Cardiac muscle cell (in vitro differentiated cells and primary cell): ENCODE results near the gene LSM11. TPM values are rescaled to one million over a fixed set of nuclear protein-coding genes. Genes with fewer than 3 reads are reported as not detected.

Experiments
- DNase-seq, 2 donors: peaks; one replicate each; pipeline versions ENCODE4 v3.0.0 to v3.0.0-alpha.2; 2010 to 2017; ENCODE audit warnings: low read depth in 1 of 2, low spot score in 1 of 2
- H3K27ac ChIP-seq: fragments of 200-600 bp; sonication (generic); 2 replicates; pipeline ENCODE4 v1.5.1; 2016
- H3K27me3 ChIP-seq: fragments of 200-600 bp; sonication (generic); 2 replicates; pipeline ENCODE4 v1.6.0; 2016; ENCODE audit warnings: control low read depth
- H3K36me3 ChIP-seq: fragments of 200-600 bp; sonication (generic); 2 replicates; pipeline ENCODE4 v1.5.1; 2016; ENCODE audit warnings: control low read depth
- H3K4me1 ChIP-seq: fragments of 200-600 bp; sonication (generic); 2 replicates; pipeline ENCODE4 v1.8.1; 2017; ENCODE audit warnings: low read depth, mild to moderate bottlenecking, mixed run types
- H3K4me3 ChIP-seq: fragments of 200-600 bp; sonication (generic); 2 replicates; pipeline ENCODE4 v1.5.1; 2016; ENCODE audit warnings: mild to moderate bottlenecking
- H3K9me3 ChIP-seq: fragments of 200-600 bp; sonication (generic); 2 replicates; pipeline ENCODE4 v1.5.1; 2017; ENCODE audit warnings: low read depth, mild to moderate bottlenecking, control low read depth
- CTCF ChIP-seq: IDR thresholded peaks from 2 replicates; pipeline ENCODE4 v1.5.1; 2012; ENCODE audit warnings: low read depth, mild to moderate bottlenecking, low read length
- polyA plus RNA-seq: library from polyadenylated mRNA; unstranded; fragments of >200 nt; fragmentation: Nextera tagmentation; extraction: Ambion mirVana; gene quantifications from 2 replicates; pipeline ENCODE4 v1.2.1, GENCODE V29; 2016
- total RNA-seq: library from RNA; depleted of rRNA; stranded (reverse); fragments of >200 nt; gene quantifications from 2 replicates; pipeline ENCODE4 v1.2.3, GENCODE V29; 2016

LSM11 gene
- total and polyA plus RNA-seq, 2 experiments from 2014 or later: 1.6 to 5.5 TPM

DNA sequence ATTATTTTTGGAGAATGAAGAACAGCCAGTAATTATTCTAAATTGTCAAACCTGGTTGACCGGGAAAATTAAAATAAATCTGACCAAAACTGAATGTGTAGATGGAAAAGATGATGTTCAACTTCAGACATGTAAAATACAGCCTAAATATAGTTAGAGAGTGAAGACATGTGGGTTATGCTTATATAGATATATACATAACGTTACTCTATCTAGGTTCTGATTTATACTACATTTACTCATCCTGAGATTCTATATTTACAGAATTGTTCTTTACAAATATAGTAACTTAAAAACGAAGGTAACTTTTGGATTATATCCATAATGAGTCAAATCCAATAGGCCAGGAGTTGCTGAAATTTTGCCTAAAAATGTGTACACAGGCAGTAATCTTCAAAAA lies 33.1 kb upstream of the LSM11 start:
- TF ChIP-seq CTCF: no peak
- H3K36me3 ChIP-seq: no peaks in the 10 kb centered on the region
- DNase-seq: no peak
- H3K4me3 ChIP-seq: no peak overlapping the region
- H3K9me3 ChIP-seq: no peaks in the 10 kb centered on the region
- no peak overlapping the region for H3K27ac ChIP-seq
- no peaks in the 10 kb centered on the region for H3K4me1 ChIP-seq
- H3K27me3 ChIP-seq: no peaks in the 10 kb centered on the region

DNA sequence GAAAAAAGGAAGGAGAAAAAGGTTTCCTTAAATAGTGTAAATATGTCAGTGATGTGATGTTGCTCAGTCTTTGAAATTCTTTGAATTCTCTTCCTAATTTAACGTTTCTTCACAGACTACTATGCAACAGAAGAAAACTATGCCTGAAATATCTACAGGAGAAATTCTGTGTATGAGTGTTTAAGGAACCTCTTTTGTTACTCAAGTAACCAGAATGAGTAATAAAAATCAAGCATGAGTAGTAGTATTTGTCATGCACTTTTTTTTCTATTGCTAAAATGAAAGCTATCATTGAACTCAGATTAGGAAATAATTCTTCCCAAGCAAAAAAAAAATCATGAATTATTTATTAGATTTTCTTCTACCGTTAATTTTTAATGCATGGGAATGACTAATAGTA lies 32.6 kb upstream of the LSM11 start:
- DNase-seq: peak in 1 of 2 donors; percentile 55
- H3K4me3 ChIP-seq: no peak overlapping the region
- H3K36me3 ChIP-seq: no peaks in the 10 kb centered on the region
- no peaks in the 10 kb centered on the region for H3K4me1 ChIP-seq
- TF ChIP-seq CTCF: no peak
- H3K27me3 ChIP-seq: no peaks in the 10 kb centered on the region
- no peak overlapping the region for H3K27ac ChIP-seq
- H3K9me3 ChIP-seq: no peaks in the 10 kb centered on the region

- no peaks in the 10 kb centered on the region for H3K9me3 ChIP-seq
- no peak overlapping the region for H3K27ac ChIP-seq
- TF ChIP-seq CTCF: no peak
- H3K27me3 ChIP-seq: no peaks in the 10 kb centered on the region
- H3K36me3 ChIP-seq: no peaks in the 10 kb centered on the region
- H3K4me1 ChIP-seq: no peaks in the 10 kb centered on the region
- DNase-seq: no peak
- H3K4me3 ChIP-seq: no peak overlapping the region
Measured at GRCh38 chr5:157713830-157714595, 29.5 kb upstream of the LSM11 start.

DNA sequence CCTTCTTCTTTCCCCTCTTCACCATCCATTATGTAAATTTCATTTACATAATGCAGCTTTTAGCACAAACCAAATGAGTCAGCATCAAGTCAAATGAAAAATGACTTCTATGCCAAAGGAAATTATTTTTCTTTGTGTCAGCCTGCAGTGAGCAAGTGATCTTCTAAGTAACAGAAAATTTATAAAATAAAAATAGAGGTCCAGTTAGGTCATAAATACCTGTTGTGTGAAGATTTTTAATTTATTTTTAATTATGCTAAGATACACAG lies 29.0 kb upstream of the LSM11 start:
- H3K4me3 ChIP-seq: no peak overlapping the region
- no peak for DNase-seq
- H3K36me3 ChIP-seq: no peaks in the 10 kb centered on the region
- H3K4me1 ChIP-seq: no peaks in the 10 kb centered on the region
- H3K9me3 ChIP-seq: no peaks in the 10 kb centered on the region
- no peaks in the 10 kb centered on the region for H3K27me3 ChIP-seq
- TF ChIP-seq CTCF: no peak
- H3K27ac ChIP-seq: no peak overlapping the region

GRCh38 chr5:157718519-157718918 lies 25.0 kb upstream of the LSM11 start:
- DNase-seq: peak; percentile 35 to 82
- peak; percentile 61 for TF ChIP-seq CTCF
- no peak overlapping the region for H3K4me3 ChIP-seq

GRCh38 chr5:157719245-157719644 lies 24.3 kb upstream of the LSM11 start:
- no peaks in the 10 kb centered on the region for H3K4me1 ChIP-seq
- no peak overlapping the region for H3K27ac ChIP-seq
- H3K4me3 ChIP-seq: no peak overlapping the region
- no peaks in the 10 kb centered on the region for H3K27me3 ChIP-seq
- H3K36me3 ChIP-seq: no peaks in the 10 kb centered on the region
- TF ChIP-seq CTCF: no peak
- no peak for DNase-seq
- no peaks in the 10 kb centered on the region for H3K9me3 ChIP-seq

More at GRCh38 chr5:157718519-157718918, 25.0 kb upstream of the LSM11 start:
- Histone ChIP-seq H3K27ac (no peak overlapping the region), H3K36me3 (no peaks in the 10 kb centered on the region), H3K9me3 (no peaks in the 10 kb centered on the region), H3K4me1 (no peaks in the 10 kb centered on the region), H3K27me3 (no peaks in the 10 kb centered on the region)
